Measurements from ENCODE around the gene KCNQ1.

GRCh38 chr11:2481253-2481652, 36.4 kb downstream of the KCNQ1 start:
- no peak for TF ChIP-seq EP300 (IDR thresholded peaks at IDR 0.05)
- no peak for TF ChIP-seq CTCF (IDR thresholded peaks at IDR 0.05)
- TF ChIP-seq POLR2A (IDR thresholded peaks at IDR 0.05): no peak

All from sigmoid colon (tissue), 4 donors.